Spinal cord (tissue), 10 donors: ENCODE results near the gene GRM7. TPM values are rescaled to one million over a fixed set of nuclear protein-coding genes. Genes with fewer than 3 reads are reported as not detected.

ENCODE experiments used
- DNase-seq, 6 donors: peaks; one replicate each; pipeline versions ENCODE4 v3.0.0 to v3.0.0-alpha.2; 2013 to 2015; ENCODE audit warnings: low spot score in 6 of 6, low read depth in 4 of 6
- H3K27ac ChIP-seq: one replicate; pipeline ENCODE4 v1.5.1; 2013; ENCODE audit warnings: low read depth, low read length, control low read depth
- H3K27me3 ChIP-seq: one replicate; pipeline ENCODE4 v1.6.1; 2013; ENCODE audit warnings: low read length; ENCODE audit not compliant: control insufficient read depth, insufficient read depth
- H3K36me3 ChIP-seq: one replicate; pipeline ENCODE4 v1.6.1; 2013; ENCODE audit warnings: low read length; ENCODE audit not compliant: control insufficient read depth, insufficient read depth
- H3K4me1 ChIP-seq: one replicate; pipeline ENCODE4 v1.6.1; 2013; ENCODE audit warnings: low read length; ENCODE audit not compliant: control insufficient read depth, insufficient read depth
- H3K4me3 ChIP-seq: one replicate; pipeline ENCODE4 v1.5.1; 2013; ENCODE audit warnings: low read depth, low read length, control low read depth
- H3K9me3 ChIP-seq: one replicate; pipeline ENCODE4 v1.6.1; 2013; ENCODE audit warnings: low read length; ENCODE audit not compliant: control insufficient read depth, insufficient read depth
- WGBS: methylation state at CpG from one replicate; pipeline ENCODE4 v1.1.5; 2013; ENCODE audit warnings: missing lambda C conversion rate; ENCODE audit not compliant: insufficient coverage; 5-methylcytosine and 5-hydroxymethylcytosine counted together
- polyA plus RNA-seq, 2 donors: library from polyadenylated mRNA; unstranded; fragments of 120-200 nt; gene quantifications; one replicate each; pipeline ENCODE4 v1.2.1, GENCODE V29; 2013; ENCODE audit not compliant: insufficient read length in 2 of 2
- total RNA-seq, 2 donors: library from RNA; depleted of rRNA in 1 of 2; stranded (reverse); fragments of 120-200 nt in 1 of 2; fragments of >200 nt in 1 of 2; gene quantifications; one replicate each; pipeline versions ENCODE4 v1.2.3 to v1.2.4, GENCODE V29; 2013 to 2014
- donor health status: healthy.

Gene GRM7
- total and polyA plus RNA-seq, 4 donors: 9.6 to 37.0 (median 30.3) TPM

GRCh38 chr3:6862041-6862879, 1.3 kb downstream of the GRM7 start:
- Histone ChIP-seq H3K27ac (no peak overlapping the region), H3K4me3 (peak overlapping the region; percentile 67), H3K9me3 (no peaks in the 10 kb centered on the region), H3K4me1 (peaks cover 24% of the 10 kb centered on the region), H3K27me3 (peaks cover 25% of the 10 kb centered on the region), H3K36me3 (no peaks in the 10 kb centered on the region)
- under 1% methylated on average over 39 of the region's 45 CpGs for WGBS
- DNase-seq: peak in 4 of 6 donors; percentile 20 to 82 (median 51)

DNA sequence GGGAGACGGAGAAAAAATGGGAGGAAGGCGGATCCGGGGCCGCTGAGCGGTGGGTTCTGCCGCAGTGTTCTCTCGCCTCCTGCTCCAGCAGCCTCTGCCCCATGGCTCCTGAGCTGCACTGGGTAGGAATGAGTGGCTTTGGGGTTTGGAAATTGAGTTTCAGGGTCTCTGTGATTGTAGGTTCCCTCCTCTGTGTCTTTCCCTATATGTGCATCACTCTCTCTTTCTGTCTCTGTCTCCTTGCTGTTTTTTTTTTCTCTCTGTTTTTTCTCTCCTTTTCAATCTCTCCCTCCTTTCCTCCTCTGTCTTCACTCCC, 1.9 kb downstream of the GRM7 start:
- Histone ChIP-seq H3K27ac (no peak overlapping the region), H3K4me1 (peaks cover 24% of the 10 kb centered on the region), H3K27me3 (peaks cover 25% of the 10 kb centered on the region), H3K4me3 (peak overlapping the region; percentile 67), H3K36me3 (no peaks in the 10 kb centered on the region), H3K9me3 (no peaks in the 10 kb centered on the region)
- DNase-seq: peak in 2 of 6 donors; percentile 9 to 31
- 0% methylated on average over 7 of the region's 7 CpGs for WGBS

GRCh38 chr3:6867269-6867668, 6.4 kb downstream of the GRM7 start:
- peaks cover 18% of the 10 kb centered on the region for H3K27me3 ChIP-seq
- H3K36me3 ChIP-seq: no peaks in the 10 kb centered on the region
- DNase-seq: peak in 1 of 6 donors; percentile 38
- no peak overlapping the region for H3K4me3 ChIP-seq
- WGBS: no CpG with 5 or more reads among the region's 3 CpGs
- peaks cover 7% of the 10 kb centered on the region for H3K4me1 ChIP-seq
- H3K27ac ChIP-seq: no peak overlapping the region
- H3K9me3 ChIP-seq: no peaks in the 10 kb centered on the region

DNA sequence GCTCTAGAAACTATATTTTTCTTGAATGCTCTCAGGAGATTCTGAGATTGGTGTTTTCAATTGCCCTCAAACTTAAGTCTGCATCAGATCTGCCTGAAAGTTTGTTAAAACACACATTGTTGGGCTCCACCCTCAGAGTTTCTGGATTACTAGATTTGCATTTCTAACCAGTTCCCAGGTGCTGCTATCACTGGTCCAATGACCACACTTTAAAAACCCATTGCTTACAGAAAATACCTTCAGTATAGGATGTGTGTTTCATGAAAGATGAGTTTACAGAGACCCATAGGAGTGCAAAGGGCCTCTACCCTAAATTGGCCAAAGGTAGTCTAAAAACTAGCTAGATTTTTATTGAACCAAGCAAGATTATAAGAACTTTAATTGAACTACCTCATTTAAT, 17.8 kb downstream of the GRM7 start:
- H3K4me1 ChIP-seq: no peaks in the 10 kb centered on the region
- no peak overlapping the region for H3K4me3 ChIP-seq
- no peaks in the 10 kb centered on the region for H3K36me3 ChIP-seq
- H3K27me3 ChIP-seq: no peaks in the 10 kb centered on the region
- H3K27ac ChIP-seq: no peak overlapping the region
- no peak for DNase-seq
- no peaks in the 10 kb centered on the region for H3K9me3 ChIP-seq

DNA sequence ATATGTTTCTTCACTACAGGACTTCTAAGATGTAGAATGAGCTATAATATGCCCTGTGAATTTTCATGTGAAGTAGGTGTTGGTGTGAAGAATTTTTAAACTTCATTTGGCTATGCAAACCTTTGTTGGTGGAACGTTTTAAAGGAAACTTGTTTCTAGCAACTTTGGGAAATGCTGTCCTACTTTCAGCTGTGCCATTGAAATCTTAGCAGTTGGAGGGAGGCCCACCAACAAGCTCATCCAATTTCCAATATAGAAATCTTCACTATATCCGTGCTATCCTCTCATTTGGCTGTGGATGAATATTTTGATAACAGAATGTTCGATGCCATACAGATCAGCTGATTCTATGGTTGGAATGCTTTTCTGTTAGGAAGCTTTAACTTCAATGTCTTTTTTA, 51.3 kb downstream of the GRM7 start:
- H3K4me3 ChIP-seq: no peak overlapping the region
- no peaks in the 10 kb centered on the region for H3K9me3 ChIP-seq
- no CpG with 5 or more reads among the region's 3 CpGs for WGBS
- H3K36me3 ChIP-seq: no peaks in the 10 kb centered on the region
- H3K4me1 ChIP-seq: no peaks in the 10 kb centered on the region
- peak in 1 of 6 donors; percentile 85 for DNase-seq
- H3K27ac ChIP-seq: no peak overlapping the region
- H3K27me3 ChIP-seq: no peaks in the 10 kb centered on the region

DNA sequence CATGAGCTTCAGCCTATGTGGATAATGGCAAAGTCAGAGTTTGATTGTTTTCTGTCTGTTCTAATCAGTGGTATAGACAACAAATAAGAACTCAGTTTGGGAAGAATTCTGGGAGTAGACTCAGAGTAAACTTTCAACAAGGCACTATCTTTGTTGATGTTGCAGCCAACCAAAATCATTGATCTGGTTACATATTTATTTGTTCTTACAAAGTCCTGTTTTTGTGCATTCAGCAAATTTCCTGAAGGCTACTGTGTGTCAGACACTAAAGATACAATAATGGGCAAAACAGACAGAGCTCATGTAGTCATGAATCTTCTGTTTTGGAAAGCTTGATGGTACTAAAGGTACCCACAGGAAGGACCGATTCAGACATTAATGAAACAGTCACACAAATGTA, 55.0 kb downstream of the GRM7 start:
- WGBS: no CpG with 5 or more reads among the region's 1 CpG
- Histone ChIP-seq H3K27me3 (no peaks in the 10 kb centered on the region), H3K27ac (no peak overlapping the region), H3K4me3 (no peak overlapping the region), H3K36me3 (no peaks in the 10 kb centered on the region), H3K9me3 (no peaks in the 10 kb centered on the region), H3K4me1 (no peaks in the 10 kb centered on the region)
- no peak for DNase-seq

DNA sequence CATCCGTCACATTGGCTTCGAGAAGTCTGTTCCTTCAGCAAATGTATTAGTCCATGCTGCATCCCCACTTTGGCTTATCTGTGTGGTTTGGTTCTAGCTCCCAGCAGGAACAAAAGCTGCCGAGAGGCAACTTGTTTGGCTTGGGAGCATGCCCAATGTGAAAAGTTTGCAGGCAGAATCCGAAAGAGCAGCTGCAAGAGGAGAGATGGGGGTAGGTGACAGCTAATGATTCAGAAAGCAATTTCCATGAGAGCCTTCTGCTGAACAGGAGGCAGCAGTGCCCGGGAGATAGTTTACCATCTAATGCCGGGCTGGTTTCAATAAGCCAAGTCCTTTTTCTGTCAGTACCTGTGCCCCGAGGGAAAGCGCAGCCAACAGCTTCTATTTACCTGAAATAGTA, 60.2 kb downstream of the GRM7 start:
- H3K36me3 ChIP-seq: no peaks in the 10 kb centered on the region
- H3K27ac ChIP-seq: no peak overlapping the region
- H3K4me1 ChIP-seq: no peaks in the 10 kb centered on the region
- no peak overlapping the region for H3K4me3 ChIP-seq
- DNase-seq: peak in 5 of 6 donors; percentile 26 to 72 (median 32)
- H3K27me3 ChIP-seq: no peaks in the 10 kb centered on the region
- no peaks in the 10 kb centered on the region for H3K9me3 ChIP-seq
- 50% methylated on average over 8 of the region's 8 CpGs for WGBS

- no peak for DNase-seq
- Histone ChIP-seq H3K27ac (no peak overlapping the region), H3K4me1 (no peaks in the 10 kb centered on the region), H3K9me3 (no peaks in the 10 kb centered on the region), H3K27me3 (no peaks in the 10 kb centered on the region), H3K4me3 (no peak overlapping the region), H3K36me3 (no peaks in the 10 kb centered on the region)
- 79% methylated on average over 6 of the region's 8 CpGs for WGBS
Measured at GRCh38 chr3:6921876-6922275, 61.0 kb downstream of the GRM7 start.

DNA sequence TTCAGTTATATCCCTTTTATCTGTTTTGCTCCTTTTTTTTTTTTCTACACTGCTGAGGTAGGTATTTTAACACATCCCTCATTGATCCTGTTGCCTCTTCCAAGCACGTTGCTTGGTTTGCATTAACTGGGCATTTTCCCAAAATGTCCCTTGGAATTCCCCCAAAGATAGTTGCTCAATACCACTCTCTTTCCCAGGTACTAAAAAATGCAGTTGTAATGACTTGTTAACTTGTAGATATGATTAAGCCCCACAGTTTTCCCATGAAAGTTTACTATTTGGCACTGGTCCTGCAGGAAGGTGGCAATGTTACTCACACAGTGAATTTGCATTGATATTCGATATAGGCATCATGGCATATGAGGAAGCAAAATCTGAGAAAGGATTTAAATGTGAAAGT, 67.1 kb downstream of the GRM7 start:
- DNase-seq: no peak
- no CpG with 5 or more reads among the region's 2 CpGs for WGBS
- H3K27me3 ChIP-seq: no peaks in the 10 kb centered on the region
- no peaks in the 10 kb centered on the region for H3K36me3 ChIP-seq
- H3K4me1 ChIP-seq: no peaks in the 10 kb centered on the region
- no peaks in the 10 kb centered on the region for H3K9me3 ChIP-seq
- H3K4me3 ChIP-seq: no peak overlapping the region
- H3K27ac ChIP-seq: no peak overlapping the region

GRCh38 chr3:6929918-6930317, 69.0 kb downstream of the GRM7 start:
- Histone ChIP-seq H3K36me3 (no peaks in the 10 kb centered on the region), H3K27ac (no peak overlapping the region), H3K4me1 (no peaks in the 10 kb centered on the region), H3K9me3 (no peaks in the 10 kb centered on the region), H3K27me3 (no peaks in the 10 kb centered on the region), H3K4me3 (no peak overlapping the region)
- no peak for DNase-seq
- WGBS: no CpG with 5 or more reads among the region's 2 CpGs
